SK-N-MC (cell line): ENCODE results near the gene CDK2AP2.

Experiments
- EZH2 ChIP-seq: fragments of 200-600 bp; sonication (generic); IDR thresholded peaks from one replicate; pipeline ENCODE4 v1.6.1; 2017; ENCODE audit warnings: antibody characterized with exemption
- POLR2AphosphoS5 ChIP-seq: IDR thresholded peaks from 2 replicates; pipeline ENCODE4 v1.6.1; 2012; ENCODE audit warnings: mild to moderate bottlenecking, low read depth, low read length, borderline replicate concordance

- TF ChIP-seq EZH2 (no peak), POLR2AphosphoS5 (no peak)
Observed at GRCh38 chr11:67510023-67510345, 2.0 kb upstream of the CDK2AP2 start.
